T47D (cell line): Measurements from ENCODE around the gene SCYGR2.

Experiments
- DNase-seq, 2 experiments: peaks; one replicate each; pipeline versions ENCODE4 v3.0.0 to v3.0.0-alpha.2; 2011 to 2012; ENCODE audit warnings: low read depth in 1 of 2, low spot score in 1 of 2
- JUND ChIP-seq: IDR thresholded peaks from 2 replicates; pipeline ENCODE4 v1.6.1; 2012; ENCODE audit warnings: low read depth
- in situ Hi-C: cut with HindIII; loops from 2 replicates; pipeline ENCODE4 v1.10.0; 2016; ENCODE audit warnings: low sequenced_read_pairs, low pct_unique_long_range_greater_than_20kb

SCYGR2 gene

DNA sequence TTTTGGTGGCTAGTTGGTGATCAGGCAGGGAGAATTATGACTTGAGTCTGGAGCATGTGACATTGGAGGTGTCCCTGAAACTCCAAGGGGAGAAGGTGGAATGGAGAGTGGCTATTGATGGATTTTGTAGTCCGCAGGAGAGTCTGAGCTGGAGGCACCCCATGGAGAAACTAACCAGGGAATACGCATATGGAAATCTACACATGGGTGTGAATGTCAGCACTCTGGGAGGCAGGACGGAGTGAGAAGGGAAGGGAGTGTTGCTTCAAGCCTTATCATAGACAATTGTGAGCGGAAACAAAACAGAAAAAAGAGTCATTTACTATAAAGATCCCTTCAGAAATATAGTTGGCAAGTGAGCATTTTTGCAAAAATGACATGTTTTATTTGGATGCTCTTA lies 17.9 kb downstream of the SCYGR2 start:
- DNase-seq = no peak
- in situ Hi-C loops = no loop called here
- TF ChIP-seq JUND = no peak

DNA sequence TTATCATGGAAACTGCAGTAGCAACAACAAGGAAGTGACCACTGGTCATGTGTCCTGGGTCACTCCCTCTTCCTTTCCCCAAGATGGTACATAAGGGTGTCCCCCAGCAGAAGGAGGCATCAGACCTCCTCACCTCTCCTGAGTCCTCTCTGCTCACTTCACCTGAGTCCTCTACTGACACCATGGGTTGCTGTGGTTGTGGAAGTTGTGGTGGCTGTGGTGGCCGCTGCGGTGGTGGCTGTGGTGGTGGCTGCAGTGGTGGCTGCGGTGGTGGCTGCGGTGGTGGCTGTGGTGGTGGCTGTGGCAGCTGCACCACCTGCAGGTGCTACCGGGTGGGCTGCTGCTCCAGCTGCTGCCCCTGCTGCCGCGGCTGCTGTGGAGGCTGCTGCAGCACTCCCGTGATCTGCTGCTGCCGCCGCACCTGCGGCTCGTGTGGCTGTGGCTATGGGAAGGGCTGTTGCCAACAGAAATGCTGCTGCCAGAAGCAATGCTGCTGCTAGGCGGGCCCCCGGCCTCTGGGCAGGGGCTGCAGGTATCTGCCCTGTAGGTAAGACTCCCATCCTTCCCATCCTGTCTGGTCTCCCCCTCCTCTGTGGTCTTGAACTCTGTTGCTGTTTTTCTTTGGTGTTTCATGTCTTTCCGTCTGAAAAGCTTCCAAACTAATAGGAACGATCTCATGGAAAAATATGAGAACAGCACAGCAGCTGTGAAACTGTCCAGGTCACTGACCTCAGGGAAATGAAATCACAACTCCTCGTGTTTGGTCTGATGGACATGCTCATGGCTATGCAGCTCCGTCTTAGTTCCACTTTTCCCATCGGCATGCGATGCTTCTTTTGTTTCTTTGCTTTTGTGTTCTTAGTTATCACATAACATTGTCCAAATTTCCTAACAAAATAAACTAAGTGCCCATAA lies 18.9 kb downstream of the SCYGR2 start, which contains the start of gene SCYGR4:
Gene SCYGR4 (plus strand): TSS at position 183 of the 915 bp plus-strand sequence. CDS start 0 bp downstream, at position 183.
- TF ChIP-seq JUND = no peak
- DNase-seq = no peak
- in situ Hi-C loops = no loop called here

GRCh38 chr2:227623226-227623625 lies 24.5 kb downstream of the SCYGR2 start:
- no peak for DNase-seq
- no peak for TF ChIP-seq JUND
- in situ Hi-C loops = no loop called here

DNA sequence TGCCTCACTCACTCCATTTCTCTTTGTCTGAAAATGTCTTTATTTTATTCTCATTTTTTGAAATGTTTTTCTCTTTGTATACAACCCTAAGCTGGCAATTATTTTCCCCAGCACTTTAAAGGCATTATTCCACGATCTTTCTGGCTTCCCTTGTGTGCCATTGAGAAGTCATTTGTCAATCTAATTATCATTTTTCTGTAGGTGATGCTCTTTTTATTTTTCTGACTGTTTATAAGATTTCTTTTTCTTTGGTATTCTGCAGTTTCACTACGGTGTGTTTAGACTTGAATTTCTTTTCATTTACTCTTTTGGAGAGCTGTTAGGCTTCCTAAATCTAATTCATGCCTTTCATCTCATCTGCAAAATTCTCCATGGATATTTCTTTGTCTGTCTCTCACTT lies 26.7 kb downstream of the SCYGR2 start:
- TF ChIP-seq JUND = no peak
- in situ Hi-C loops = no loop called here
- DNase-seq = no peak

DNA sequence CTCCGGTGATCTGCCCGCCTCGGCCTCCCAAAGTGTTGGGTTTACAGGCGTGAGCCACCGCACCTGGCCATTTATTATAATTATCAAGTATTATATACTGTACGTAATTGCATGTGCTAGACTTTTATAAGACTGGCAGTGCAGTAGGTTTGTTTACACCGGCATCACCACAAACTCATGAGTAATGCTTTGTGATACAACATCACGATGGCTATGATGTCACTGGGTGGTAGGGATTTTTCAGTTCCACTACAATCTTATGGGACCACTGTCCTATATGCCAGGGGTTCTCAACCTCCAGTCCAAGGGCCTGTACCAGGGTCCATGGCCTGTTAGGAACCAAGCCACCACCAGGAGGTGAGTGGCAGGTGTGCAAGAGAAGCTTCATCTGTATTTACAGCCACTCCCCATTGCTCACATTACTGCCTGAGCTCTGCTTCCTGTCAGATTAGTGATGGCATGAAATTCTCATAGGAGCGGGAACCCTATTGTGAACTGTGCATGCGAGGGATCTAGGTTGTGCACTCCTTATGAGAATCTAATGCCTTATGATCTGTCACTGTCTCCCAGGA lies 28.0 kb downstream of the SCYGR2 start:
- in situ Hi-C loops = no loop called here
- TF ChIP-seq JUND = no peak
- DNase-seq = no peak

GRCh38 chr2:227627769-227628168 lies 29.1 kb downstream of the SCYGR2 start:
- in situ Hi-C loops = no loop called here
- no peak for TF ChIP-seq JUND

GRCh38 chr2:227629435-227629834 lies 30.7 kb downstream of the SCYGR2 start:
- TF ChIP-seq JUND = no peak
- in situ Hi-C loops = no loop called here
- no peak for DNase-seq

More at GRCh38 chr2:227627769-227628168, 29.1 kb downstream of the SCYGR2 start:
- DNase-seq = no peak

DNA sequence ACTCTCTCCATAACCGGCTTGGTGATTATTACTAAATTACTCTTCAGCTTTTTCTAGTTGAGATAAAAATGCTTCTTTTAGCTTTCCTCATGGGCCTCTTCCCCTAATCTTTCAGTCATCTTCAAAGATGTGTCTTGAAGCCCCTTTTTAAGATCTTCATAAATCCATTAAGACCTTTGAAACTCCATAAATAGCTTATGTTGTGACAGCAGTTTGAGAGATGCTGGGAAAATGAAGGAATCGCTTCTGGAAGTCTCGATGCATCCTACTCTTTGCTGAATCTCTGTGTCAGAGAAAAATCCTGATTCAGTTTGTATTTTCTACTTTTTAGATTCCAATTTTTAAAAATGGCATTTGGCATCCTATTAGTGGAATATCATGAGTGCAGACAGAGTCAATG lies 31.6 kb downstream of the SCYGR2 start:
- in situ Hi-C loops = no loop called here
- no peak for DNase-seq
- TF ChIP-seq JUND = no peak

DNA sequence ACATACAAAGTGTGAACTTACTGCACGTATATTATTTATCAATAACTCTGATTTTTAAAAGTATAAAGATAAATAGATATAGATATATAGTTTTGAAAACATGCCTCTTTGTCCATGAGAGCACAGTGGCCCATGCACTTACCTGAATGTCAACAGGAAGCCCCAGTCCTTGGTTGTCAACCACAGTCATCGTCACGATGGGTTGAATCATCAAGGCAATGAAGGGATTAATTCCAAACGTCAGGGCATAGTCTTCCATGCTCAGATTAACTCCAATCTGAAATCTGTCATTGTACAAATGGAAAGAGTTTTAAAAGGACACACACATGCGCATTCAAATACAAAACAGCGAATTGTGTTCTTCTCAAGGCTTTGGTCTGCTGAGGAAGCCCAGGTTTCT lies 34.1 kb downstream of the SCYGR2 start:
- TF ChIP-seq JUND = no peak
- no peak for DNase-seq
- in situ Hi-C loops = no loop called here

DNA sequence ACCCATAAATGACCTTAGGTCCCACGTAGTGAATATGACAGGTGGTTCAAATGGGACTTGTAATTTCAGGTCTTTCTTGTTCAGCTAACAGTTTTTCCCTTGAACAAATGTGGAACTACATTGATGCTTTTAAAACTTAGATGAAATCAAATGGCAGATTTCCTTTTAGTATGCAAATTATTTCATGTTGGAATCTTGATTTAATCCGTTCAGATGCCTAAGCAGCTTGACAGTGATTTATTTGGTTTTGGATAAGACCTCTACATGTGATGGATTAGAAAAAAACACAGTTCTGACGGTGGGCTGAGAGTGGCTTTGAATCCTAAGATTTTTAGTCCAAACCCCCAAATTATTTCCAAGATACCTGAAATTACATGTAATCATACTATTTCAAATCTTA lies 35.5 kb downstream of the SCYGR2 start:
- in situ Hi-C loops = no loop called here
- DNase-seq = no peak
- TF ChIP-seq JUND = no peak

GRCh38 chr2:227642656-227643055 lies 44.0 kb downstream of the SCYGR2 start:
- in situ Hi-C loops = no loop called here
- TF ChIP-seq JUND = no peak

GRCh38 chr2:227643990-227644551 lies 45.4 kb downstream of the SCYGR2 start:
- DNase-seq = no peak
- in situ Hi-C loops = no loop called here
- TF ChIP-seq JUND = no peak

More at GRCh38 chr2:227642656-227643055, 44.0 kb downstream of the SCYGR2 start:
- no peak for DNase-seq
